HCT116 (cell line): ENCODE data around the gene GTF2IRD1. TPM values are rescaled to one million over a fixed set of nuclear protein-coding genes. Genes with fewer than 3 reads are reported as not detected.
A peak's percentile ranks its signal among the peaks of the same experiment; 100 is the strongest.

Source experiments
- ATAC-seq: fragments of 200-7000 bp; cut with Tn5 transposase; 2 replicates; pipeline ENCODE4 v1.9.1; 2020; ENCODE audit warnings: mild to moderate bottlenecking, moderate library complexity
- BruUV-seq: library from RNA; stranded (reverse); fragments of 400-500 nt; replicated peaks from 2 replicates; lab custom pipeline; 2021; lab: Mats Ljungman, UMichigan
- CTCF ChIA-PET: fragments of 300-600 bp; sonication (Branson Sonifier 250); formaldehyde crosslinking; loops from one replicate; lab custom pipeline; 2021; ENCODE audit warnings: antibody characterized with exemption; lab: Charles Lee
- POLR2A ChIA-PET: fragments of 300-600, 350-600 bp; sonication (Branson Sonifier 250); formaldehyde crosslinking; loops from one replicate; lab custom pipeline; 2021; ENCODE audit warnings: antibody characterized with exemption; lab: Charles Lee
- RAD21 ChIA-PET, 2 experiments: fragments of 300-600 bp; sonication (Branson Sonifier 250); formaldehyde crosslinking; loops; one replicate each; lab custom pipeline; 2023; ENCODE audit warnings: low total read pairs in 2 of 2; ENCODE audit not compliant: uncharacterized antibody in 2 of 2, unreplicated experiment in 2 of 2, low non-redundant PET in 1 of 2; lab: Charles Lee
- DNase-seq: peaks from one replicate; pipeline ENCODE4 v3.0.0-alpha.2; 2010; ENCODE audit warnings: low read depth, low spot score
- H2AFZ ChIP-seq: fragments of 200-600 bp; shearing (Covaris generic), sonication (generic); 2 replicates; pipeline ENCODE4 v1.6.1; 2017; ENCODE audit warnings: low read depth, mixed run types, mixed read lengths, antibody characterized with exemption, low read length; ENCODE audit not compliant: poor library complexity, severe bottlenecking
- H3K27ac ChIP-seq: 2 replicates; pipeline ENCODE4 v1.5.1; 2012; ENCODE audit warnings: low read depth, low read length
- H3K27me3 ChIP-seq: fragments of 200-600 bp; sonication (generic); 2 replicates; pipeline ENCODE4 v1.6.1; 2016; ENCODE audit warnings: mixed run types, low read length, mixed read lengths; ENCODE audit not compliant: insufficient read depth
- H3K36me3 ChIP-seq, 2 experiments: fragments of 200-500 bp in 1 of 2; fragments of 200-600 bp in 1 of 2; sonication (Bioruptor generic) in 1 of 2; sonication (generic) in 1 of 2; 2 replicates each; pipeline versions ENCODE4 v1.5.1 to v1.6.1; 2014 to 2016; ENCODE audit warnings: low read length in 2 of 2, inconsistent platforms in 1 of 2, mixed read lengths in 1 of 2, mixed run types in 1 of 2; ENCODE audit not compliant: insufficient read depth in 2 of 2, control insufficient read depth in 1 of 2
- H3K4me1 ChIP-seq, 2 experiments: fragments of 200-600 bp in 1 of 2; sonication (generic) in 1 of 2; 2 replicates each; pipeline versions ENCODE4 v1.5.1 to v1.6.1; 2012 to 2017; ENCODE audit warnings: low read length in 2 of 2, inconsistent platforms in 1 of 2, mild to moderate bottlenecking in 1 of 2, mixed read lengths in 1 of 2, mixed run types in 1 of 2, moderate library complexity in 1 of 2; ENCODE audit not compliant: insufficient read depth in 2 of 2, control insufficient read depth in 1 of 2
- H3K4me2 ChIP-seq: fragments of 200-600 bp; sonication (generic); 2 replicates; pipeline ENCODE4 v1.6.1; 2017; ENCODE audit warnings: mixed run types, low read length, mixed read lengths
- H3K4me3 ChIP-seq, 2 experiments: fragments of 200-600 bp in 1 of 2; sonication (generic) in 1 of 2; replicated peaks in 1 of 2; 2 replicates each; pipeline ENCODE4 v1.5.1; 2011 to 2016; ENCODE audit warnings: low read length in 2 of 2, control low read depth in 1 of 2, low read depth in 1 of 2, mild to moderate bottlenecking in 1 of 2, mixed read lengths in 1 of 2, mixed run types in 1 of 2
- H3K79me2 ChIP-seq: fragments of 200-600 bp; sonication (generic); 2 replicates; pipeline ENCODE4 v1.6.1; 2017; ENCODE audit warnings: mild to moderate bottlenecking, mixed run types, low read length, moderate library complexity, mixed read lengths; ENCODE audit not compliant: insufficient read depth
- H3K9ac ChIP-seq: fragments of 200-600 bp; sonication (generic); 2 replicates; pipeline ENCODE4 v1.6.1; 2016; ENCODE audit warnings: low read length, mixed read lengths
- H3K9me2 ChIP-seq: fragments of 200-600 bp; sonication (generic), shearing (Covaris generic); 2 replicates; pipeline ENCODE4 v1.6.1; 2017; ENCODE audit warnings: mixed run types, mild to moderate bottlenecking, moderate library complexity; ENCODE audit not compliant: insufficient read depth
- H3K9me3 ChIP-seq, 2 experiments: fragments of 200-500 bp in 1 of 2; fragments of 200-600 bp in 1 of 2; sonication (Bioruptor generic) in 1 of 2; sonication (generic) in 1 of 2; 2 replicates each; pipeline ENCODE4 v1.6.1; 2014 to 2017; ENCODE audit warnings: low read length in 2 of 2, mixed read lengths in 2 of 2, inconsistent platforms in 1 of 2, low read depth in 1 of 2, mild to moderate bottlenecking in 1 of 2, mixed run types in 1 of 2, moderate library complexity in 1 of 2; ENCODE audit not compliant: control insufficient read depth in 1 of 2, insufficient read depth in 1 of 2
- H4K20me1 ChIP-seq: fragments of 200-600 bp; sonication (generic), shearing (Covaris generic); 2 replicates; pipeline ENCODE4 v1.6.1; 2017; ENCODE audit warnings: mixed run types, mild to moderate bottlenecking, moderate library complexity; ENCODE audit not compliant: insufficient read depth
- ATF3 ChIP-seq: IDR thresholded peaks from 2 replicates; pipeline ENCODE4 v1.6.1; 2012
- CEBPB ChIP-seq: IDR thresholded peaks from 2 replicates; pipeline ENCODE4 v1.6.1; 2012; ENCODE audit warnings: low read depth
- CTCF ChIP-seq, 3 experiments: fragments of 200-600 bp in 1 of 3; sonication (generic) in 1 of 3; IDR thresholded peaks in 2 of 3; conservative IDR thresholded peaks in 1 of 3; 2 replicates each; pipeline ENCODE4 v1.5.1; 2012 to 2017; ENCODE audit warnings: low read depth in 2 of 3, low read length in 2 of 3, antibody characterized with exemption in 1 of 3, borderline replicate concordance in 1 of 3, control low read depth in 1 of 3, mild to moderate bottlenecking in 1 of 3, mixed read lengths in 1 of 3, mixed run types in 1 of 3, moderate library complexity in 1 of 3; ENCODE audit not compliant: insufficient read depth in 1 of 3
- ELF1 ChIP-seq: IDR thresholded peaks from 2 replicates; pipeline ENCODE4 v1.6.1; 2012; ENCODE audit warnings: low read depth, borderline replicate concordance
- EZH2 ChIP-seq: fragments of 200-600 bp; sonication (generic); IDR thresholded peaks from 2 replicates; pipeline ENCODE4 v1.6.1; 2017; ENCODE audit warnings: antibody characterized with exemption, mixed run types
- EZH2phosphoT487 ChIP-seq: fragments of 200-600 bp; IDR thresholded peaks from 2 replicates; pipeline ENCODE4 v1.6.1; 2018; ENCODE audit warnings: antibody characterized with exemption, borderline replicate concordance
- POLR2A ChIP-seq: IDR thresholded peaks from 2 replicates; pipeline ENCODE4 v1.7.0; 2011; ENCODE audit warnings: borderline replicate concordance; ENCODE audit not compliant: insufficient read depth, insufficient read length; ENCODE audit errors: extremely low read depth
- POLR2AphosphoS5 ChIP-seq: IDR thresholded peaks from 2 replicates; pipeline ENCODE4 v1.6.1; 2011; ENCODE audit warnings: mild to moderate bottlenecking, low read depth, low read length, moderate library complexity
- REST ChIP-seq: IDR thresholded peaks from 2 replicates; pipeline ENCODE4 v1.6.1; 2012; ENCODE audit warnings: low read depth
- SIN3A ChIP-seq: IDR thresholded peaks from 2 replicates; pipeline ENCODE4 v1.6.1; 2012; ENCODE audit warnings: low read depth
- SP1 ChIP-seq: IDR thresholded peaks from 2 replicates; pipeline ENCODE4 v1.6.1; 2012; ENCODE audit warnings: low read depth
- SRF ChIP-seq: IDR thresholded peaks from 2 replicates; pipeline ENCODE4 v1.6.1; 2012; ENCODE audit warnings: low read depth
- TCF7L2 ChIP-seq: IDR thresholded peaks from 2 replicates; pipeline ENCODE4 v1.7.0; 2011; ENCODE audit warnings: borderline replicate concordance, inconsistent platforms; ENCODE audit not compliant: insufficient read depth, insufficient read length; ENCODE audit errors: extremely low read depth
- YY1 ChIP-seq: IDR thresholded peaks from 2 replicates; pipeline ENCODE4 v1.6.1; 2011; ENCODE audit warnings: low read length, low read depth, moderate library complexity, mild to moderate bottlenecking; ENCODE audit not compliant: insufficient replicate concordance; ENCODE audit errors: extremely low read depth
- ZNF274 ChIP-seq: fragments of 200-500 bp; sonication (Bioruptor generic); IDR thresholded peaks from 2 replicates; pipeline ENCODE4 v1.6.1; 2014; ENCODE audit warnings: mild to moderate bottlenecking, low read depth, low read length, inconsistent platforms
- intact Hi-C: fragments of 100-400 bp; cut with micrococcal nuclease; formaldehyde crosslinking; loops from 2 replicates; pipeline ENCODE4 v1.10.0; 2022
- total RNA-seq: library from RNA; stranded (reverse); gene quantifications from one replicate; pipeline ENCODE4 v1.2.1, GENCODE V29; 2021; ENCODE audit not compliant: unreplicated experiment
- TF ChIP-seq, protein P1 (sequence below): IDR thresholded peaks from 2 replicates; pipeline ENCODE4 v1.6.1; 2011; ENCODE audit warnings: mild to moderate bottlenecking, low read length, moderate library complexity; ENCODE audit not compliant: insufficient replicate concordance; ENCODE audit errors: extremely low read depth

The GTF2IRD1 gene
- total RNA-seq, 1 experiment from 2014 or later = 34.5 TPM

DNA sequence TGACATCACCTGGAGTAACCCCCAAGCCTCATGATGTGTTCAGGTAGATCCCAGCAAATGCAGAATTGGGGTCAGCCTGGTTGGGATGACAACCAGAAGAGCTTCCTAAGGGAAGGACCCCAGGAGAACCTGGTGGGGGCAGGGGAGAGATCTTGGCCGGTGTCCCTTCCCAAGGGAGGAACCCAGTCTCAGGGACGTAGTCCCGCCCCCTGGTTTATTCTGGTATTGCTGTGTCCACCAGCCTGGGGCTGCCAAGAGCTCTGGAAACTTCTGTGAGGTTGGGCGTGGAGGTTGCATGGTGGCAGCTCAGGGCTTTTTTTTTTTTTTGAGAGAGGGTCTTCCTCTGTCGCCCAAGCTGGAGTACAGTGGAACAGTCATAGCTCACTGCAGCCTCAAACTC is 19.4 kb downstream of the GTF2IRD1 start (continued):
- TF ChIP-seq REST = no peak
- TF ChIP-seq CTCF (IDR thresholded peaks at IDR 0.05 in 2 of 3, conservative IDR thresholded peaks at IDR 0.05 in 1 of 3; ENCODE audit: borderline replicate concordance in 1 of 3, insufficient read depth in 1 of 3, low read depth in 2 of 3, low read length in 2 of 3) = no peak

- RAD21 ChIA-PET = no interaction called here
Measured at GRCh38 chr7:74474271-74474865, 20.7 kb downstream of the GTF2IRD1 start.

More at GRCh38 chr7:74474271-74474865, 20.7 kb downstream of the GTF2IRD1 start:
- Histone ChIP-seq H3K27ac (no peak overlapping the region), H3K27me3 (no peaks in the 10 kb centered on the region), H2AFZ (no peak overlapping the region), H3K4me1 (peaks cover 31 to 54% of the 10 kb centered on the region in 2 experiments), H3K9me3 (no peaks in the 10 kb centered on the region), H3K36me3 (no peaks in the 10 kb centered on the region), H3K4me3 (no peak overlapping the region), H3K9me2 (no peaks in the 10 kb centered on the region), H3K4me2 (peak overlapping the region; percentile 12; the same call in 1 of the 2 replicates), H4K20me1 (no peaks in the 10 kb centered on the region), H3K79me2 (peaks cover 38% of the 10 kb centered on the region), H3K9ac (no peak overlapping the region)
- TF ChIP-seq TCF7L2 (no peak), ATF3 (no peak), ZNF274 (no peak), SRF (no peak), EZH2 (no peak), EZH2phosphoT487 (no peak), POLR2AphosphoS5 (no peak), CEBPB (no peak), SIN3A (no peak), ELF1 (no peak), SP1 (no peak), YY1 (no peak), POLR2A (no peak)
- TF ChIP-seq, protein P1, sequence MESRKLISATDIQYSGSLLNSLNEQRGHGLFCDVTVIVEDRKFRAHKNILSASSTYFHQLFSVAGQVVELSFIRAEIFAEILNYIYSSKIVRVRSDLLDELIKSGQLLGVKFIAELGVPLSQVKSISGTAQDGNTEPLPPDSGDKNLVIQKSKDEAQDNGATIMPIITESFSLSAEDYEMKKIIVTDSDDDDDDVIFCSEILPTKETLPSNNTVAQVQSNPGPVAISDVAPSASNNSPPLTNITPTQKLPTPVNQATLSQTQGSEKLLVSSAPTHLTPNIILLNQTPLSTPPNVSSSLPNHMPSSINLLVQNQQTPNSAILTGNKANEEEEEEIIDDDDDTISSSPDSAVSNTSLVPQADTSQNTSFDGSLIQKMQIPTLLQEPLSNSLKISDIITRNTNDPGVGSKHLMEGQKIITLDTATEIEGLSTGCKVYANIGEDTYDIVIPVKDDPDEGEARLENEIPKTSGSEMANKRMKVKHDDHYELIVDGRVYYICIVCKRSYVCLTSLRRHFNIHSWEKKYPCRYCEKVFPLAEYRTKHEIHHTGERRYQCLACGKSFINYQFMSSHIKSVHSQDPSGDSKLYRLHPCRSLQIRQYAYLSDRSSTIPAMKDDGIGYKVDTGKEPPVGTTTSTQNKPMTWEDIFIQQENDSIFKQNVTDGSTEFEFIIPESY = no peak
- intact Hi-C loops = no loop called here
- BruUV-seq = no TSS peak
- no peak for ATAC-seq
- no peak for DNase-seq
- POLR2A ChIA-PET = interaction anchor here (0.6 to 1.0 kb wide), 2 partner anchors 14 to 146 kb away, joined by 3 to 4 read pairs; no protein-coding TSS in a partner anchor
- CTCF ChIA-PET = no interaction called here
